ENCODE data around the gene REN.

DNA sequence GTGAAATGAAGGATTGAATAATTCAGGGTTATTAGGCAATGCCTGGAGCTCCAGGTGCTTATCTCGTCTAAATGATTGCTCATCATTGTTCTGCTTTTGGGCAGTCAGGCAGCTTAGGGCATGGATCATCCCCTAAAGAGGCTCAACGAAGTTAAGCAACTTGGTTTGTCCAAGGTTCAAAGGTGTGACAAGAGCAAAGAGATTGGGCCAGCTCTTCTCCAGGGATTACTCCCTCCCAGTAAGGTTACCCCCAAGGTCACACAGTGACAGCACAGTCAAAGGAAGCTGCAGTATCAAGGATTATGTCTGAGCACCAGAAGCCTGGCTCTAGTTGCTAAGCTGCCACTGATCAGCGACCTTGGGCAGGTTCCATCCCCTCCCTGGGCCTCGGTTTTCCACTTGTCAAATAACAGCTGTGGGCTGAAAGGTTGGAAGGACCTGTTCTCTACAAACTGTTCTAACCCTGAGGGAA, 21.1 kb downstream of the REN start:
- TF ChIP-seq, protein P1, sequence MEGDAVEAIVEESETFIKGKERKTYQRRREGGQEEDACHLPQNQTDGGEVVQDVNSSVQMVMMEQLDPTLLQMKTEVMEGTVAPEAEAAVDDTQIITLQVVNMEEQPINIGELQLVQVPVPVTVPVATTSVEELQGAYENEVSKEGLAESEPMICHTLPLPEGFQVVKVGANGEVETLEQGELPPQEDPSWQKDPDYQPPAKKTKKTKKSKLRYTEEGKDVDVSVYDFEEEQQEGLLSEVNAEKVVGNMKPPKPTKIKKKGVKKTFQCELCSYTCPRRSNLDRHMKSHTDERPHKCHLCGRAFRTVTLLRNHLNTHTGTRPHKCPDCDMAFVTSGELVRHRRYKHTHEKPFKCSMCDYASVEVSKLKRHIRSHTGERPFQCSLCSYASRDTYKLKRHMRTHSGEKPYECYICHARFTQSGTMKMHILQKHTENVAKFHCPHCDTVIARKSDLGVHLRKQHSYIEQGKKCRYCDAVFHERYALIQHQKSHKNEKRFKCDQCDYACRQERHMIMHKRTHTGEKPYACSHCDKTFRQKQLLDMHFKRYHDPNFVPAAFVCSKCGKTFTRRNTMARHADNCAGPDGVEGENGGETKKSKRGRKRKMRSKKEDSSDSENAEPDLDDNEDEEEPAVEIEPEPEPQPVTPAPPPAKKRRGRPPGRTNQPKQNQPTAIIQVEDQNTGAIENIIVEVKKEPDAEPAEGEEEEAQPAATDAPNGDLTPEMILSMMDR (IDR thresholded peaks at IDR 0.05; ENCODE audit: insufficient read depth, low read depth, low read length): no peak
- no peak for TF ChIP-seq EZH2 (IDR thresholded peaks at IDR 0.05; ENCODE audit: insufficient read depth, low read length)
